Endodermal cell (in vitro differentiated cells): ENCODE results near the gene CCDC92. TPM values are rescaled to one million over a fixed set of nuclear protein-coding genes. Genes with fewer than 3 reads are reported as not detected.

ENCODE experiments used
- DNase-seq: peaks from one replicate; pipeline ENCODE4 v3.0.0-alpha.2; 2017
- H3K27ac ChIP-seq: 2 replicates; pipeline ENCODE4 v1.5.1; 2013; ENCODE audit warnings: mild to moderate bottlenecking, low read depth, low read length, moderate library complexity
- H3K27me3 ChIP-seq: 2 replicates; pipeline ENCODE4 v1.6.1; 2013; ENCODE audit warnings: mild to moderate bottlenecking, low read length, moderate library complexity; ENCODE audit not compliant: insufficient read depth, control insufficient read depth, poor library complexity, severe bottlenecking
- H3K36me3 ChIP-seq: 2 replicates; pipeline ENCODE4 v1.7.0; 2013; ENCODE audit warnings: mild to moderate bottlenecking, low read length, moderate library complexity; ENCODE audit not compliant: control insufficient read depth, insufficient read depth
- H3K4me1 ChIP-seq: one replicate; pipeline ENCODE4 v1.7.0; 2013; ENCODE audit warnings: low read length; ENCODE audit not compliant: control insufficient read depth, insufficient read depth
- H3K4me3 ChIP-seq: 2 replicates; pipeline ENCODE4 v1.5.1; 2013; ENCODE audit warnings: mild to moderate bottlenecking, low read length, moderate library complexity
- H3K9ac ChIP-seq: 2 replicates; pipeline ENCODE4 v1.6.1; 2013; ENCODE audit warnings: mild to moderate bottlenecking, low read length, moderate library complexity; ENCODE audit not compliant: poor library complexity, severe bottlenecking; ENCODE audit errors: extremely low read depth
- H3K9me3 ChIP-seq: 2 replicates; pipeline ENCODE4 v1.6.1; 2013; ENCODE audit warnings: mild to moderate bottlenecking, low read length, moderate library complexity; ENCODE audit not compliant: control insufficient read depth
- H3K27ac Mint-ChIP-seq: 2 replicates; pipeline ENCODE4 v1.8.0; 2020; ENCODE audit warnings: mixed read lengths
- H3K27me3 Mint-ChIP-seq: 2 replicates; pipeline ENCODE4 v1.8.0; 2021; ENCODE audit warnings: mild to moderate bottlenecking, mixed read lengths; ENCODE audit not compliant: insufficient read depth
- H3K36me3 Mint-ChIP-seq: 2 replicates; pipeline ENCODE4 v1.8.0; 2020; ENCODE audit warnings: low read depth, mixed read lengths
- H3K4me1 Mint-ChIP-seq: 2 replicates; pipeline ENCODE4 v1.8.0; 2020; ENCODE audit warnings: mixed read lengths
- H3K4me3 Mint-ChIP-seq: 2 replicates; pipeline ENCODE4 v1.8.0; 2020; ENCODE audit warnings: mild to moderate bottlenecking, moderate library complexity, mixed read lengths
- H3K9me3 Mint-ChIP-seq: 2 replicates; pipeline ENCODE4 v1.8.0; 2020; ENCODE audit warnings: mild to moderate bottlenecking, mixed read lengths
- WGBS, 2 experiments: methylation state at CpG; one replicate each; pipeline versions ENCODE4 v1.1.5 to v1.1.7; 2013; ENCODE audit warnings: missing lambda C conversion rate in 2 of 2, mixed read lengths in 1 of 2; ENCODE audit not compliant: insufficient coverage in 1 of 2, insufficient read length in 1 of 2; 5-methylcytosine and 5-hydroxymethylcytosine counted together
- total RNA-seq, 2 donors: library from RNA; stranded (reverse); fragmentation: NEBNext Ultra II Directional in 1 of 2; extraction: Animal tissue kit (Norgen Biotek cat#: 25700) in 1 of 2; gene quantifications; 2 replicates in 1 of 2; 3 replicates in 1 of 2; pipeline ENCODE4 v1.2.1, GENCODE V29; 2021
- TF ChIP-seq, protein P1 (sequence below): fragments of 200-600 bp; sonication (generic); conservative IDR thresholded peaks from 2 replicates; pipeline ENCODE4 v1.5.0; 2021; ENCODE audit warnings: antibody characterized with exemption, mild to moderate bottlenecking

CCDC92 gene
- total RNA-seq, 2 donors from 2014 or later = 37.9 to 45.1 TPM

DNA sequence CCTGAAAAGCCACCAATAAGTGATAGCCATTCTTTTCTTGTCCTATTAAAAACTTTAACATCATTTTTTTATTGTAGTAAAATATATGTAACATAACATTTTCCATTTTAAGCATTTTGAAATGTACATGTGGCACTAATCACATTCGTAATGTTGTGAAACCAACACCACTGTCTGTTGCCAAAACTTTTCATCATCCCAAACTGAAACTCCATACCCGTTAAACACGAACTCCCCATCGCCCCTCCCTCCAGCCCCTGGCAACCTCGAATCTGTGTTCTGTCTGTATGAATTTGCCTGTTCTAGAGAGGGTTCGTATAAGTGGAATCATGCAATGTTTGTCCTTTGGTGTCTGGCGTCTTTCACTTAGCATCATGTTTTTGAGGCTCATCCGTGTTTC lies 75.9 kb downstream of the CCDC92 start:
- 91 to 94% methylated on average over 6 to 8 of the region's 8 CpGs for WGBS, 2 experiments
- H3K27me3 Mint-ChIP-seq = peaks cover 10% of the 10 kb centered on the region
- H3K4me3 Mint-ChIP-seq = no peak overlapping the region
- no peaks in the 10 kb centered on the region for H3K36me3 Mint-ChIP-seq
- Histone ChIP-seq H3K4me3 (no peak overlapping the region), H3K36me3 (no peaks in the 10 kb centered on the region), H3K27me3 (no peaks in the 10 kb centered on the region), H3K9ac (no peak overlapping the region), H3K27ac (no peak overlapping the region), H3K9me3 (no peaks in the 10 kb centered on the region), H3K4me1 (peaks cover 3% of the 10 kb centered on the region)
- TF ChIP-seq, protein P1, sequence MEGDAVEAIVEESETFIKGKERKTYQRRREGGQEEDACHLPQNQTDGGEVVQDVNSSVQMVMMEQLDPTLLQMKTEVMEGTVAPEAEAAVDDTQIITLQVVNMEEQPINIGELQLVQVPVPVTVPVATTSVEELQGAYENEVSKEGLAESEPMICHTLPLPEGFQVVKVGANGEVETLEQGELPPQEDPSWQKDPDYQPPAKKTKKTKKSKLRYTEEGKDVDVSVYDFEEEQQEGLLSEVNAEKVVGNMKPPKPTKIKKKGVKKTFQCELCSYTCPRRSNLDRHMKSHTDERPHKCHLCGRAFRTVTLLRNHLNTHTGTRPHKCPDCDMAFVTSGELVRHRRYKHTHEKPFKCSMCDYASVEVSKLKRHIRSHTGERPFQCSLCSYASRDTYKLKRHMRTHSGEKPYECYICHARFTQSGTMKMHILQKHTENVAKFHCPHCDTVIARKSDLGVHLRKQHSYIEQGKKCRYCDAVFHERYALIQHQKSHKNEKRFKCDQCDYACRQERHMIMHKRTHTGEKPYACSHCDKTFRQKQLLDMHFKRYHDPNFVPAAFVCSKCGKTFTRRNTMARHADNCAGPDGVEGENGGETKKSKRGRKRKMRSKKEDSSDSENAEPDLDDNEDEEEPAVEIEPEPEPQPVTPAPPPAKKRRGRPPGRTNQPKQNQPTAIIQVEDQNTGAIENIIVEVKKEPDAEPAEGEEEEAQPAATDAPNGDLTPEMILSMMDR = no peak
- H3K9me3 Mint-ChIP-seq = peaks cover 6% of the 10 kb centered on the region
- H3K27ac Mint-ChIP-seq = no peak overlapping the region
- H3K4me1 Mint-ChIP-seq = peaks cover 8% of the 10 kb centered on the region
- no peak for DNase-seq

DNA sequence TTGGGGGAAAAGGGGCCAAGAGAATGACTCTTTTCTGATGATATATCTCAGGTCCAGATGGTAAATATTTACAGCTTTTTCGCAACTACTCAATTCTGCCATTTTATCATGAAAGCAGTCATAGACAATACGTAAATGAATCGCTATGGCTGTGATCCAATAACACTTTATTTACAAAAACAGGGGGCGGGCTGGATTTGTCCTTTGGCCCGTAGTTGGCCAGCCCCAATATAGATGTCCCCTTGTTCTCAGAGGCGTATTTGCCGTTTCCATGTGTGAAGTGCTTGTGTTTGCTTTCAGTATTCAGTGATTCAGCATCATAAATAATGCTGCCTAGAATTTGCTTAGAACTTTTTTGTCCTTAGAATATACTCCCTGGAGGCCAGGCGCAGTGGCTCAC lies 77.2 kb downstream of the CCDC92 start:
- no peak overlapping the region for H3K4me3 ChIP-seq
- Mint-ChIP-seq H3K4me3 (no peak overlapping the region), H3K4me1 (peaks cover 13% of the 10 kb centered on the region), H3K27ac (no peak overlapping the region), H3K27me3 (peaks cover 7% of the 10 kb centered on the region), H3K9me3 (peaks cover 2% of the 10 kb centered on the region), H3K36me3 (no peaks in the 10 kb centered on the region)
- H3K27me3 ChIP-seq = no peaks in the 10 kb centered on the region
- H3K4me1 ChIP-seq = no peaks in the 10 kb centered on the region
- no peak overlapping the region for H3K9ac ChIP-seq
- 92 to 99% methylated on average over 7 to 8 of the region's 8 CpGs for WGBS, 2 experiments
- no peaks in the 10 kb centered on the region for H3K36me3 ChIP-seq
- no peak for DNase-seq
- no peak overlapping the region for H3K27ac ChIP-seq
- TF ChIP-seq, protein P1 = no peak
- H3K9me3 ChIP-seq = no peaks in the 10 kb centered on the region

DNA sequence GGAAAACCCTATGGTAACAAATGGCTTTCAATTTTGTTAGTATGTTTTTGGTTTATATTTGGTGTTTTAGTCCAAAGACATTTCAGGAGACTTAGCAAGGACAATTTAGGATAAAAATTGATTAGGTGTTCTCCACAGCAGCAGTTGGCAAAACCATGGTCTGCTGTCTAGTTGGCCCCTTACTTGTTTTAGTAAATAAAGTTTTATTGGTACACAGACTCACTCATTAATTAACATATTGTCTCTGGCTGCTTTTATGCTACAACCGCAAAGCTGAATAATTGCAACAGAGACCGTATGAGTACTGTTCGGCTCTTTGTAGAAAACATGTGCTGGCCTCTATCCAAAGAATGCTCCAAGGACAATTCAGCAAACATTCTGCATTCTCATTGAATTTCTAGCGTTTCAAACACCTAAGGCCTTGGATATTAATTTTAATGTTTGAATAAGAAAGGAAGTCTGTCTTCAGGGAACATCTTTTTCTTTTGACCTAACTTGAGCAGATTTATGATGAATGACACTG lies 77.7 kb downstream of the CCDC92 start:
- Mint-ChIP-seq H3K27ac (no peak overlapping the region), H3K4me1 (peaks cover 14% of the 10 kb centered on the region), H3K27me3 (peaks cover 7% of the 10 kb centered on the region), H3K9me3 (peaks cover 2% of the 10 kb centered on the region), H3K4me3 (no peak overlapping the region), H3K36me3 (no peaks in the 10 kb centered on the region)
- TF ChIP-seq, protein P1 = no peak
- no peaks in the 10 kb centered on the region for H3K36me3 ChIP-seq
- H3K9ac ChIP-seq = no peak overlapping the region
- no peak overlapping the region for H3K27ac ChIP-seq
- no peak for DNase-seq
- no peaks in the 10 kb centered on the region for H3K27me3 ChIP-seq
- WGBS, 2 experiments = 77 to 84% methylated on average over 3 to 4 of the region's 4 CpGs
- H3K4me3 ChIP-seq = no peak overlapping the region
- no peaks in the 10 kb centered on the region for H3K4me1 ChIP-seq
- no peaks in the 10 kb centered on the region for H3K9me3 ChIP-seq
